Natural killer cell treated with Interleukin-12 subunit alpha and Interleukin-12 subunit beta and Interleukin-15 and Interleukin-18, amount 100 ng/mL, for 72 hours (primary cell): ENCODE results near the gene PARVB. TPM values are rescaled to one million over a fixed set of nuclear protein-coding genes. Genes with fewer than 3 reads are reported as not detected.

Experiments
- ATAC-seq, 2 donors: fragments of 150-1000 bp; cut with Tn5 transposase in 1 of 2; sonication (Bioruptor Pico), chemical (Tn5 transposase) in 1 of 2; 2 replicates each; pipeline ENCODE4 v1.10.0; 2021
- DNase-seq: peaks from one replicate; pipeline ENCODE4 v3.0.0; 2022; ENCODE audit warnings: low spot score
- H3K27ac Mint-ChIP-seq, 2 donors: 1 replicate in 1 of 2; 2 replicates in 1 of 2; pipeline ENCODE4 v1.8.0; 2022; ENCODE audit warnings: mixed read lengths in 2 of 2, mild to moderate bottlenecking in 1 of 2, moderate library complexity in 1 of 2
- H3K27me3 Mint-ChIP-seq, 2 donors: 1 replicate in 1 of 2; 2 replicates in 1 of 2; pipeline ENCODE4 v1.8.0; 2022; ENCODE audit warnings: mixed read lengths in 2 of 2
- H3K36me3 Mint-ChIP-seq: one replicate; pipeline ENCODE4 v1.8.0; 2022; ENCODE audit warnings: mixed read lengths
- H3K4me1 Mint-ChIP-seq, 2 donors: 1 replicate in 1 of 2; 2 replicates in 1 of 2; pipeline ENCODE4 v1.8.0; 2022; ENCODE audit warnings: low read depth in 2 of 2, mixed read lengths in 2 of 2, mild to moderate bottlenecking in 1 of 2
- H3K4me3 Mint-ChIP-seq: one replicate; pipeline ENCODE4 v1.8.0; 2022; ENCODE audit warnings: mixed read lengths
- H3K9me3 Mint-ChIP-seq: 2 replicates; pipeline ENCODE4 v1.8.0; 2022; ENCODE audit warnings: mixed read lengths
- total RNA-seq, 2 donors: library from RNA; stranded (reverse); gene quantifications; one replicate each; pipeline ENCODE4 v1.2.3, GENCODE V29; 2022

The PARVB gene
- total RNA-seq, 2 donors from 2014 or later: 16.9 to 61.3 TPM

- no peak for ATAC-seq
- H3K27me3 Mint-ChIP-seq: peaks cover 0 to 12% of the 10 kb centered on the region in 2 donors
- DNase-seq: no peak
- no peaks in the 10 kb centered on the region for H3K9me3 Mint-ChIP-seq
- H3K4me3 Mint-ChIP-seq: peak overlapping the region; percentile 90
- peaks cover 33 to 37% of the 10 kb centered on the region in 2 donors for H3K4me1 Mint-ChIP-seq
- H3K27ac Mint-ChIP-seq: peak overlapping the region; percentile 88 to 93
- H3K36me3 Mint-ChIP-seq: no peaks in the 10 kb centered on the region
Observed at GRCh38 chr22:44026066-44026629, 2.0 kb downstream of the PARVB start.

GRCh38 chr22:44026630-44027511 lies 2.8 kb downstream of the PARVB start:
- Mint-ChIP-seq H3K36me3 (no peaks in the 10 kb centered on the region), H3K4me1 (peaks cover 33 to 43% of the 10 kb centered on the region in 2 donors), H3K27me3 (peaks cover 0 to 12% of the 10 kb centered on the region in 2 donors), H3K27ac (peak overlapping the region; percentile 88 to 93), H3K9me3 (no peaks in the 10 kb centered on the region), H3K4me3 (peak overlapping the region; percentile 90)
- ATAC-seq: peak; percentile 82 to 85
- DNase-seq: peak; percentile 84

- Mint-ChIP-seq H3K9me3 (no peaks in the 10 kb centered on the region), H3K4me1 (peaks cover 30 to 37% of the 10 kb centered on the region in 2 donors), H3K36me3 (no peaks in the 10 kb centered on the region), H3K27ac (peak overlapping the region; percentile 3 to 37), H3K27me3 (peaks cover 0 to 12% of the 10 kb centered on the region in 2 donors), H3K4me3 (peak overlapping the region; percentile 13)
- ATAC-seq: no peak
- DNase-seq: no peak
Observed at GRCh38 chr22:44028091-44028490, 4.0 kb downstream of the PARVB start.

GRCh38 chr22:44029069-44029468 lies 5.0 kb downstream of the PARVB start:
- H3K27ac Mint-ChIP-seq: no peak overlapping the region
- ATAC-seq: no peak
- H3K4me3 Mint-ChIP-seq: no peak overlapping the region
- peaks cover 25 to 37% of the 10 kb centered on the region in 2 donors for H3K4me1 Mint-ChIP-seq
- no peaks in the 10 kb centered on the region for H3K36me3 Mint-ChIP-seq
- H3K9me3 Mint-ChIP-seq: no peaks in the 10 kb centered on the region
- peaks cover 0 to 12% of the 10 kb centered on the region in 2 donors for H3K27me3 Mint-ChIP-seq
- no peak for DNase-seq

GRCh38 chr22:44030051-44030701 lies 6.1 kb downstream of the PARVB start:
- ATAC-seq: no peak
- Mint-ChIP-seq H3K9me3 (no peaks in the 10 kb centered on the region), H3K27me3 (peaks cover 0 to 12% of the 10 kb centered on the region in 2 donors), H3K4me3 (no peak overlapping the region), H3K27ac (no peak overlapping the region), H3K36me3 (no peaks in the 10 kb centered on the region), H3K4me1 (peaks cover 25 to 34% of the 10 kb centered on the region in 2 donors)
- DNase-seq: no peak

- DNase-seq (no peak), ATAC-seq (no peak)
- Mint-ChIP-seq H3K4me3 (no peak overlapping the region), H3K4me1 (peaks cover 21 to 29% of the 10 kb centered on the region in 2 donors), H3K9me3 (no peaks in the 10 kb centered on the region), H3K27me3 (peaks cover 0 to 9% of the 10 kb centered on the region in 2 donors), H3K27ac (no peak overlapping the region), H3K36me3 (no peaks in the 10 kb centered on the region)
Observed at GRCh38 chr22:44030702-44031082, 6.6 kb downstream of the PARVB start.

- Mint-ChIP-seq H3K4me3 (no peak overlapping the region), H3K4me1 (peaks cover 15 to 22% of the 10 kb centered on the region in 2 donors), H3K9me3 (no peaks in the 10 kb centered on the region), H3K27ac (no peak overlapping the region), H3K36me3 (no peaks in the 10 kb centered on the region), H3K27me3 (peaks cover 0 to 8% of the 10 kb centered on the region in 2 donors)
- no peak for ATAC-seq
- no peak for DNase-seq
Observed at GRCh38 chr22:44031158-44031952, 7.3 kb downstream of the PARVB start.

- Mint-ChIP-seq H3K27ac (no peak overlapping the region), H3K4me1 (peaks cover 7 to 13% of the 10 kb centered on the region in 2 donors), H3K27me3 (peaks cover 0 to 4% of the 10 kb centered on the region in 2 donors), H3K9me3 (no peaks in the 10 kb centered on the region), H3K36me3 (no peaks in the 10 kb centered on the region), H3K4me3 (no peak overlapping the region)
- DNase-seq: no peak
- no peak for ATAC-seq
Observed at GRCh38 chr22:44032126-44032730, 8.1 kb downstream of the PARVB start.

- Mint-ChIP-seq H3K27ac (no peak overlapping the region), H3K36me3 (no peaks in the 10 kb centered on the region), H3K4me1 (peaks cover 5 to 10% of the 10 kb centered on the region in 2 donors), H3K27me3 (peaks cover 0 to 7% of the 10 kb centered on the region in 2 donors), H3K4me3 (no peak overlapping the region), H3K9me3 (no peaks in the 10 kb centered on the region)
- ATAC-seq (no peak), DNase-seq (no peak)
Observed at GRCh38 chr22:44033287-44033686, 9.2 kb downstream of the PARVB start.

GRCh38 chr22:44033694-44034093 lies 9.6 kb downstream of the PARVB start:
- no peaks in the 10 kb centered on the region for H3K9me3 Mint-ChIP-seq
- ATAC-seq: no peak
- H3K4me3 Mint-ChIP-seq: no peak overlapping the region

GRCh38 chr22:44037519-44038375 lies 13.6 kb downstream of the PARVB start:
- ATAC-seq (no peak), DNase-seq (no peak)
- H3K9me3 Mint-ChIP-seq: no peaks in the 10 kb centered on the region
- H3K36me3 Mint-ChIP-seq: no peaks in the 10 kb centered on the region
- H3K4me3 Mint-ChIP-seq: no peak overlapping the region
- H3K27me3 Mint-ChIP-seq: peaks cover 0 to 7% of the 10 kb centered on the region in 2 donors
- H3K4me1 Mint-ChIP-seq: peaks cover 0 to under 1% of the 10 kb centered on the region in 2 donors
- no peak overlapping the region for H3K27ac Mint-ChIP-seq

More at GRCh38 chr22:44033694-44034093, 9.6 kb downstream of the PARVB start:
- H3K27ac Mint-ChIP-seq: no peak overlapping the region
- no peaks in the 10 kb centered on the region for H3K36me3 Mint-ChIP-seq
- H3K27me3 Mint-ChIP-seq: peaks cover 0 to 5% of the 10 kb centered on the region in 2 donors
- no peak for DNase-seq
- peaks cover under 1 to 7% of the 10 kb centered on the region in 2 donors for H3K4me1 Mint-ChIP-seq

- DNase-seq (no peak), ATAC-seq (no peak)
- Mint-ChIP-seq H3K36me3 (no peaks in the 10 kb centered on the region), H3K4me1 (peaks cover 0 to 3% of the 10 kb centered on the region in 2 donors), H3K9me3 (no peaks in the 10 kb centered on the region), H3K4me3 (no peak overlapping the region), H3K27me3 (peaks cover 0 to 7% of the 10 kb centered on the region in 2 donors), H3K27ac (no peak overlapping the region)
Observed at GRCh38 chr22:44039566-44040171, 15.6 kb downstream of the PARVB start.
